GM10248 (cell line): ENCODE measurements around the gene RHO.

ENCODE experiments used
- CTCF ChIA-PET: fragments of 300-600 bp; sonication (Branson Sonifier 250); formaldehyde crosslinking; extraction: SDS; loops from one replicate; lab custom pipeline; 2021; ENCODE audit warnings: antibody characterized with exemption; lab: Yijun Ruan, JAX
- POLR2A ChIA-PET: fragments of 350-650 bp; sonication (Branson Sonifier 250); formaldehyde crosslinking; extraction: SDS; loops from one replicate; lab custom pipeline; 2020; ENCODE audit warnings: antibody characterized with exemption; lab: Yijun Ruan, JAX
- DNase-seq: peaks from one replicate; pipeline ENCODE4 v3.0.0; 2012; ENCODE audit errors: extremely low spot score
- TF ChIP-seq, protein P1 (sequence below): IDR thresholded peaks from 2 replicates; pipeline ENCODE4 v1.5.1; 2012; ENCODE audit warnings: mild to moderate bottlenecking, low read depth; ENCODE audit errors: extremely low read depth, missing control alignments, control extremely low read depth

The RHO gene

DNA sequence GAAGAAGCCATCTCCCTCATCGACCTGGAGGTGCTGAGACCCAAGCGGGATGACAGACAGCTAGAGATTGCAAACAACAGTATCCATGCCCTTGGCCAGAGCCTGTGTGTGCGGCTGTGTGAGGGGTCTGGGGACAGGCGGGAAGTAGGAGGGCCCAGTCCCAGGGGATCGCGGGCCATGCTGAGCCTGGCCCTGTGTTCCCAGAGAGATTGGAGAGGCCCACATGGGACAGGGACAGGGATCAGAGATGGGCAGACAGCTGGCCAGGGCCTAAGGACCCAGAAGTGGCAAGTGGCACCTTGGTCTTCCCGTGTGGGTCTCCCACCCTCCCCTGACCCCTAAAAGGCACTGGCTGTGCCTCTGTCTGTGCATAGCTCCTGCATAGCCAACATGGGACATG is 10.9 kb upstream of the RHO start:
- TF ChIP-seq, protein P1, sequence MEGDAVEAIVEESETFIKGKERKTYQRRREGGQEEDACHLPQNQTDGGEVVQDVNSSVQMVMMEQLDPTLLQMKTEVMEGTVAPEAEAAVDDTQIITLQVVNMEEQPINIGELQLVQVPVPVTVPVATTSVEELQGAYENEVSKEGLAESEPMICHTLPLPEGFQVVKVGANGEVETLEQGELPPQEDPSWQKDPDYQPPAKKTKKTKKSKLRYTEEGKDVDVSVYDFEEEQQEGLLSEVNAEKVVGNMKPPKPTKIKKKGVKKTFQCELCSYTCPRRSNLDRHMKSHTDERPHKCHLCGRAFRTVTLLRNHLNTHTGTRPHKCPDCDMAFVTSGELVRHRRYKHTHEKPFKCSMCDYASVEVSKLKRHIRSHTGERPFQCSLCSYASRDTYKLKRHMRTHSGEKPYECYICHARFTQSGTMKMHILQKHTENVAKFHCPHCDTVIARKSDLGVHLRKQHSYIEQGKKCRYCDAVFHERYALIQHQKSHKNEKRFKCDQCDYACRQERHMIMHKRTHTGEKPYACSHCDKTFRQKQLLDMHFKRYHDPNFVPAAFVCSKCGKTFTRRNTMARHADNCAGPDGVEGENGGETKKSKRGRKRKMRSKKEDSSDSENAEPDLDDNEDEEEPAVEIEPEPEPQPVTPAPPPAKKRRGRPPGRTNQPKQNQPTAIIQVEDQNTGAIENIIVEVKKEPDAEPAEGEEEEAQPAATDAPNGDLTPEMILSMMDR: no peak
- DNase-seq: no peak
- ChIA-PET CTCF (interaction anchor here (1.2 to 1.5 kb wide), 2 partner anchors 9 to 45 kb away, joined by 3 read pairs; no protein-coding TSS in a partner anchor), POLR2A (interaction anchor here (0.5 kb wide), 1 partner anchor 354 kb away, joined by 9 read pairs; no protein-coding TSS in a partner anchor)

DNA sequence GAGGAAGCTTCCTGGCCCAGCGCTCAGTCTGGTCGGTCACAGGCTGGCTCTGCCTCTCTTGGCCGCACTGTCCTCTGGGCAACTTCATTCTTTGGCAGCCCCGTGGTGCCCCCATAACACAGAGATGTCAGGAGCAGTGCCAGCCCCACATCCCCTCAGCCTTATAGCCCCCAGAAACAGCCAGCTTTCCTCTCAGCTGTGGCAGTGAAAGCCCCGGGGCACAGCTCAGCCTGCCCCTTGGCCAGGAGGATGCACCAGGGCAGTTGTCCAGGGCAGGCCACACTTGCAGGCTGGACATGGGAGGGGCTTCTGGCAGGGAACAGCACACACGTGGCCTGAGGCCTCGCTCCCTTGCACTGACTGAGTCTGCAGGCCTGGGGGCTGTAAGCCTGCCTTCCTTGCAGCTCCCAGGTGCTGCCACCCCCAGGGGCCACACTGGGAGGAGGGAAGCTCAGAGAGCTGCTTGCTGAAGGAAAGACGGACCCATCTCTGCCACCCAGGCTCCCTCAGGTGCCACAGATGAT is 10.3 kb upstream of the RHO start:
- CTCF ChIA-PET: interaction anchor here (1.2 to 1.5 kb wide), 2 partner anchors 9 to 45 kb away, joined by 3 read pairs; no protein-coding TSS in a partner anchor

DNA sequence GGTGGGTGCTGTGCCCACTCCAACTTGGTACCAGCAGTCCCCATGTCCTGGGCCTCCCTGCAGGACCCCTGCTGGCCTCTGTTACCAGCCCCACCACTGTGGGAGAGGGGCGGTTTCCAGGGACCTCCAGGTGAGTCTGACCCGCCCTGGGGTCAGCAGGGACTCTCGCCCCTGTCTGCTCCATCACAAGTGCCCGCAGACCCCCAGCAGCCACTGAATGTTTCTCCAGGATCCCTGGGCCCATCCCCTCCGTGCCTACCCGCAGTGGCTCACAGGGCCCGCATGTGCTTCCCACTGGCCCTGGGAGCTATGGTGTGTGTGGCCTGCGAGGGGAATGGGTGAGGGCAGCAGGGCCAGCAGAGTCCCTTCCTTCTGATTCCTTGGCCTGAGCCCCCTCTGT is 9.9 kb upstream of the RHO start:
- no peak for DNase-seq
- TF ChIP-seq, protein P1: no peak
- POLR2A ChIA-PET: no interaction called here
- CTCF ChIA-PET: interaction anchor here (1.2 kb wide), 1 partner anchor 46 kb away, joined by 3 read pairs; no protein-coding TSS in a partner anchor

More for the DNA sequence above, 10.3 kb upstream of the RHO start:
- POLR2A ChIA-PET: interaction anchor here (0.5 kb wide), 1 partner anchor 353 kb away, joined by 9 read pairs; no protein-coding TSS in a partner anchor
- DNase-seq: no peak
- TF ChIP-seq, protein P1: no peak

DNA sequence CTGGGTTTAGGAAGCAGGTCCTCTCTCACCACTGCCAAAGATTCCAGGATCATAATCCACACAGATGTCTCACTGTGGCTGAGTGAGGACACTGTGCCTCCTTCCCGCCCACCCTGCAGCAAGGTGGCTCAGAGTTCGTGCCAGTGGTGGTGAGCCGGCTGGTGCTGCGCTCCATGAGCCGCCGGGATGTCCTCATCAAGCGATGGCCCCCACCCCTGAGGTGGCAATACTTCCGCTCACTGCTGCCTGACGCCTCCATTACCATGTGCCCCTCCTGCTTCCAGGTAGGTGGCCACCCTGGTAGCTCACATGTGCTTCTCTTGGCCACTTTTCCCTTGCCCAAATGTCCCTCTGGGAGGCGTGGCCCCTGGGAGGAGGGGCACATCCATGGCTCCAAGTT is 9.0 kb upstream of the RHO start:
- no peak for DNase-seq
- POLR2A ChIA-PET: no interaction called here
- TF ChIP-seq, protein P1: no peak
- CTCF ChIA-PET: no interaction called here

DNA sequence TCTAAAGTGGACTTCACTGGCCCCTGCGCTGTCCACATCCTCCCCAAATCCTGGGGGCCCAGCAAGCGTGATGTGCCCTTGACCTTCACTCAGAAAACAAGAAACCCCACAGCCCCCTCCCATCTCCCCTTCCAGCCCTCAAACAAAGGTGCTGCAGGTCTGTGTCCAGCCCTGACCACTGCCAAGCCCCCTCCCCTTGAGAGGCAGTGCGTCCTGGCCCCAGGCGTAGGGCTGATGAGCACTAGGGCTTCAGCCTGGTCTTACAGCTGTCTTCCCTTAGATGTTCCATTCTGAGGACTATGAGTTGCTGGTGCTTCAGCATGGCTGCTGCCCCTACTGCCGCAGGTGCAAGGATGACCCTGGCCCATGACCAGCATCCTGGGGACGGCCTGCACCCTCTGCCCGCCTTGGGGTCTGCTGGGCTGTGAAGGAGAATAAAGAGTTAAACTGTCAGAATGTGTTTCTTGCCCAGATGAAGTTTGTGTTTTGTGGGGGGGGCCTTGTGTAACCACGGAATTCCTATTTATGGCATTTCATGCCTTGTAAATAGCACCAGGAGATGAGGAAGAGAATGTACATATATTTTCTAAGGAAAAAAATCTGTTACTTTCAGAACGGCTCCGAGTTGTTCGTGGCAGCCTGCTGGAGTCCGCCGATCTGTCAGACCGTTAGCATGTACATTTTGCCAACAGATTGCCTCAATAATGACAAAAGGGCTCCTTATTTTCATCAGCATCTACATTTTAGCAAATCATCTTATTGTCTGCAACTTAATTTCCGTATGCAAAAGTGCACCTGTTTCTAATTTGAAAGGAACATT is 8.3 kb upstream of the RHO start:
- TF ChIP-seq, protein P1: no peak
- DNase-seq: no peak
- CTCF ChIA-PET: no interaction called here
- POLR2A ChIA-PET: no interaction called here

DNA sequence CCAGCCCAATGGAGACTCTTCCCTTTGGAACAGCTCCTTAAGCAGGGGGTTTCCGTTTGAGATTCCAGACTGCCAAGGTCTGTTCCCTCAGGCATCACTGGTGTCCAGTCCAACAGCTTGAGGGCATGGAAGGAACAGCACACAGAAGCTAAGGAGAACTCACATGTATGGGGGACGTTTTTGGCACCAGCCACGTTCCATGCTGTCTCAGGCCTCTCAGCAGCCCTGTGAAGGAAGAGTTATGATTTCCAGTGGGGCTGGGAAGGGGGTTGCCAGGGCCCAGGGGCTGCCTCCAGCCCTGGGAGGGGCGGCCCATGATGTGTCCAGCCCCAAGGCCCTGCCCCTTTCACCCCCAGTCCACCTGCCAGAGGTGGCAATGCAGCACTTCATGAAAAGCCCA is 7.5 kb upstream of the RHO start:
- ChIA-PET POLR2A (no interaction called here), CTCF (no interaction called here)
- DNase-seq: no peak
- TF ChIP-seq, protein P1: no peak
